OCI-M2 (cell line): ENCODE data around the gene APOC1.

ENCODE experiments used
- DNase-seq: peaks from one replicate; lab custom pipeline; 2025; ENCODE audit not compliant: unreplicated experiment; lab: John Stamatoyannopoulos, UW

Gene APOC1

GRCh38 chr19:44955505-44956439 is 41.4 kb downstream of the APOC1 start:
- DNase-seq: no peak

- no peak for DNase-seq
Observed at GRCh38 chr19:44957526-44957925, 43.1 kb downstream of the APOC1 start.

GRCh38 chr19:44958090-44958489 is 43.7 kb downstream of the APOC1 start:
- DNase-seq: no peak

- DNase-seq: no peak
Observed at GRCh38 chr19:44959691-44960090, 45.3 kb downstream of the APOC1 start.

GRCh38 chr19:44960906-44961728 is 46.7 kb downstream of the APOC1 start:
- no peak for DNase-seq

GRCh38 chr19:44961821-44962220 is 47.4 kb downstream of the APOC1 start:
- no peak for DNase-seq

- DNase-seq: no peak
Observed at GRCh38 chr19:44968118-44968517, 53.7 kb downstream of the APOC1 start.

- no peak for DNase-seq
Observed at GRCh38 chr19:44968670-44969069, 54.3 kb downstream of the APOC1 start.
